Activated CD4-positive, alpha-beta memory T cell treated with anti-CD3 and anti-CD28 coated beads, Interleukin-2, amount 10 ng/mL, durations not matched to agents 7 days and 5 days (primary cell): ENCODE data around the gene LYZL4. TPM values are rescaled to one million over a fixed set of nuclear protein-coding genes. Genes with fewer than 3 reads are reported as not detected.

Experiments
- CTCF ChIA-PET: fragments of 350-600 bp; sonication (Branson Sonifier 250); formaldehyde crosslinking; loops from one replicate; lab custom pipeline; 2021; ENCODE audit warnings: antibody characterized with exemption, inconsistent platforms; lab: Charles Lee
- POLR2A ChIA-PET: fragments of 350-600 bp; sonication (Branson Sonifier 250); formaldehyde crosslinking; loops from one replicate; lab custom pipeline; 2021; ENCODE audit warnings: antibody characterized with exemption; lab: Charles Lee
- DNase-seq: peaks from one replicate; pipeline ENCODE4 v3.0.0-alpha.2; 2020
- H3K27ac Mint-ChIP-seq: one replicate; pipeline ENCODE4 v1.8.0; 2021; ENCODE audit warnings: mild to moderate bottlenecking, mixed read lengths
- H3K27me3 Mint-ChIP-seq: one replicate; pipeline ENCODE4 v1.8.0; 2021; ENCODE audit warnings: mixed read lengths
- H3K36me3 Mint-ChIP-seq: one replicate; pipeline ENCODE4 v1.8.0; 2021; ENCODE audit warnings: low read depth, mixed read lengths
- H3K4me1 Mint-ChIP-seq: one replicate; pipeline ENCODE4 v1.8.0; 2021; ENCODE audit warnings: mixed read lengths
- H3K4me3 Mint-ChIP-seq: one replicate; pipeline ENCODE4 v1.8.0; 2021; ENCODE audit warnings: mild to moderate bottlenecking, mixed read lengths
- H3K9me3 Mint-ChIP-seq: one replicate; pipeline ENCODE4 v1.8.0; 2021; ENCODE audit warnings: mixed read lengths
- total RNA-seq, 2 experiments: library from RNA; stranded (reverse); gene quantifications; one replicate each; pipeline ENCODE4 v1.2.3, GENCODE V29; 2021

LYZL4 gene
- total RNA-seq = not detected

- POLR2A ChIA-PET = no interaction called here
- Mint-ChIP-seq H3K36me3 (no peaks in the 10 kb centered on the region), H3K27ac (no peak within 1 kb of the TSS), H3K4me1 (no peaks in the 10 kb centered on the region), H3K9me3 (no peaks in the 10 kb centered on the region), H3K27me3 (peaks cover 21% of the 10 kb centered on the region), H3K4me3 (no peak within 1 kb of the TSS)
- CTCF ChIA-PET = no interaction called here
- no peak for DNase-seq
Measured at GRCh38 chr3:42410370-42411131, at the start of gene LYZL4. Gene LYZL4, minus strand, starts transcription at chr3:42410610. Its CDS starts 3,359 bp downstream, at chr3:42407251.

- Mint-ChIP-seq H3K36me3 (no peaks in the 10 kb centered on the region), H3K9me3 (no peaks in the 10 kb centered on the region), H3K4me3 (no peak overlapping the region), H3K27ac (no peak overlapping the region), H3K27me3 (peaks cover 14% of the 10 kb centered on the region), H3K4me1 (no peaks in the 10 kb centered on the region)
- CTCF ChIA-PET = no interaction called here
- POLR2A ChIA-PET = no interaction called here
- no peak for DNase-seq
Measured at GRCh38 chr3:42459151-42459550, 48.7 kb upstream of the LYZL4 start.

- peaks cover 14% of the 10 kb centered on the region for H3K27me3 Mint-ChIP-seq
- DNase-seq = no peak
- H3K4me3 Mint-ChIP-seq = no peak overlapping the region
- no peaks in the 10 kb centered on the region for H3K36me3 Mint-ChIP-seq
- no peak overlapping the region for H3K27ac Mint-ChIP-seq
- ChIA-PET CTCF (interaction anchor here (1.0 kb wide), 1 partner anchor 209 kb away, joined by 3 read pairs; no protein-coding TSS in a partner anchor), POLR2A (no interaction called here)
- no peaks in the 10 kb centered on the region for H3K9me3 Mint-ChIP-seq
- no peaks in the 10 kb centered on the region for H3K4me1 Mint-ChIP-seq
Measured at GRCh38 chr3:42456211-42456610, 45.8 kb upstream of the LYZL4 start.

- no peaks in the 10 kb centered on the region for H3K9me3 Mint-ChIP-seq
- H3K4me3 Mint-ChIP-seq = no peak overlapping the region
- DNase-seq = no peak
- no peaks in the 10 kb centered on the region for H3K4me1 Mint-ChIP-seq
- CTCF ChIA-PET = interaction anchor here (0.6 kb wide), 1 partner anchor 109 kb away, joined by 7 read pairs; no protein-coding TSS in a partner anchor
- POLR2A ChIA-PET = no interaction called here
- H3K36me3 Mint-ChIP-seq = no peaks in the 10 kb centered on the region
- peaks cover 5% of the 10 kb centered on the region for H3K27me3 Mint-ChIP-seq
- no peak overlapping the region for H3K27ac Mint-ChIP-seq
Measured at GRCh38 chr3:42451546-42452230, 41.3 kb upstream of the LYZL4 start.

- Mint-ChIP-seq H3K36me3 (no peaks in the 10 kb centered on the region), H3K4me1 (no peaks in the 10 kb centered on the region), H3K27ac (no peak overlapping the region), H3K4me3 (no peak overlapping the region), H3K27me3 (peaks cover 1% of the 10 kb centered on the region), H3K9me3 (no peaks in the 10 kb centered on the region)
- DNase-seq = no peak
- ChIA-PET POLR2A (no interaction called here), CTCF (no interaction called here)
Measured at GRCh38 chr3:42451116-42451515, 40.7 kb upstream of the LYZL4 start.

- no peak overlapping the region for H3K27ac Mint-ChIP-seq
- no peak overlapping the region for H3K4me3 Mint-ChIP-seq
- POLR2A ChIA-PET = no interaction called here
- no peaks in the 10 kb centered on the region for H3K27me3 Mint-ChIP-seq
- H3K4me1 Mint-ChIP-seq = no peaks in the 10 kb centered on the region
- no peaks in the 10 kb centered on the region for H3K9me3 Mint-ChIP-seq
- DNase-seq = no peak
- H3K36me3 Mint-ChIP-seq = no peaks in the 10 kb centered on the region
- CTCF ChIA-PET = interaction anchor here (0.7 kb wide), 1 partner anchor 95 kb away, joined by 4 read pairs; no protein-coding TSS in a partner anchor
Measured at GRCh38 chr3:42450567-42450966, 40.2 kb upstream of the LYZL4 start.

- no peaks in the 10 kb centered on the region for H3K4me1 Mint-ChIP-seq
- H3K27me3 Mint-ChIP-seq = peaks cover 5% of the 10 kb centered on the region
- H3K36me3 Mint-ChIP-seq = no peaks in the 10 kb centered on the region
- ChIA-PET CTCF (no interaction called here), POLR2A (no interaction called here)
- H3K27ac Mint-ChIP-seq = no peak overlapping the region
- no peaks in the 10 kb centered on the region for H3K9me3 Mint-ChIP-seq
- no peak overlapping the region for H3K4me3 Mint-ChIP-seq
- no peak for DNase-seq
Measured at GRCh38 chr3:42447481-42447880, 37.1 kb upstream of the LYZL4 start.

GRCh38 chr3:42446111-42447050 is 36.0 kb upstream of the LYZL4 start:
- H3K4me3 Mint-ChIP-seq = no peak overlapping the region
- ChIA-PET POLR2A (no interaction called here), CTCF (no interaction called here)
- H3K27ac Mint-ChIP-seq = no peak overlapping the region
- H3K9me3 Mint-ChIP-seq = no peaks in the 10 kb centered on the region
- H3K36me3 Mint-ChIP-seq = no peaks in the 10 kb centered on the region
- H3K27me3 Mint-ChIP-seq = peaks cover 10% of the 10 kb centered on the region
- H3K4me1 Mint-ChIP-seq = no peaks in the 10 kb centered on the region
- DNase-seq = no peak

- Mint-ChIP-seq H3K9me3 (no peaks in the 10 kb centered on the region), H3K4me3 (no peak overlapping the region)
Measured at GRCh38 chr3:42443819-42444436, 33.5 kb upstream of the LYZL4 start.

GRCh38 chr3:42443292-42443691 is 32.9 kb upstream of the LYZL4 start:
- H3K4me3 Mint-ChIP-seq = no peak overlapping the region
- H3K9me3 Mint-ChIP-seq = no peaks in the 10 kb centered on the region
- H3K27me3 Mint-ChIP-seq = peaks cover 10% of the 10 kb centered on the region
- ChIA-PET POLR2A (interaction anchor here (0.6 kb wide), 1 partner anchor 8 kb away, joined by 3 read pairs; no protein-coding TSS in a partner anchor), CTCF (interaction anchor here (0.6 to 1.7 kb wide), 18 partner anchors 8 to 344 kb away, joined by 3 to 30 read pairs (median 3); no protein-coding TSS in a partner anchor)
- no peak for DNase-seq
- no peak overlapping the region for H3K27ac Mint-ChIP-seq
- H3K4me1 Mint-ChIP-seq = no peaks in the 10 kb centered on the region
- no peaks in the 10 kb centered on the region for H3K36me3 Mint-ChIP-seq

More at GRCh38 chr3:42443819-42444436, 33.5 kb upstream of the LYZL4 start:
- Mint-ChIP-seq H3K4me1 (no peaks in the 10 kb centered on the region), H3K27me3 (peaks cover 10% of the 10 kb centered on the region), H3K36me3 (no peaks in the 10 kb centered on the region), H3K27ac (no peak overlapping the region)
- peak; percentile 75 for DNase-seq
- POLR2A ChIA-PET = interaction anchor here (0.6 kb wide), 1 partner anchor 9 kb away, joined by 3 read pairs; no protein-coding TSS in a partner anchor
- CTCF ChIA-PET = interaction anchor here (0.6 to 1.7 kb wide), 18 partner anchors 9 to 345 kb away, joined by 3 to 30 read pairs (median 3); no protein-coding TSS in a partner anchor

- CTCF ChIA-PET = interaction anchor here (1.0 to 1.7 kb wide), 7 partner anchors 11 to 341 kb away, joined by 3 to 30 read pairs (median 3); no protein-coding TSS in a partner anchor
- DNase-seq = no peak
- Mint-ChIP-seq H3K4me3 (no peak overlapping the region), H3K4me1 (no peaks in the 10 kb centered on the region), H3K27me3 (peaks cover 10% of the 10 kb centered on the region), H3K27ac (no peak overlapping the region), H3K9me3 (no peaks in the 10 kb centered on the region), H3K36me3 (no peaks in the 10 kb centered on the region)
- POLR2A ChIA-PET = no interaction called here
Measured at GRCh38 chr3:42442640-42443039, 32.2 kb upstream of the LYZL4 start.

- Mint-ChIP-seq H3K4me1 (no peaks in the 10 kb centered on the region), H3K27me3 (peaks cover 10% of the 10 kb centered on the region), H3K36me3 (no peaks in the 10 kb centered on the region), H3K4me3 (no peak overlapping the region), H3K27ac (no peak overlapping the region), H3K9me3 (no peaks in the 10 kb centered on the region)
- POLR2A ChIA-PET = no interaction called here
- CTCF ChIA-PET = interaction anchor here (0.8 to 1.4 kb wide), 3 partner anchors 187 to 251 kb away, joined by 3 to 5 read pairs (median 3); no protein-coding TSS in a partner anchor
- no peak for DNase-seq
Measured at GRCh38 chr3:42441791-42442190, 31.4 kb upstream of the LYZL4 start.
